Smooth muscle cell (in vitro differentiated cells): ENCODE measurements around the gene AGBL4. TPM values are rescaled to one million over a fixed set of nuclear protein-coding genes. Genes with fewer than 3 reads are reported as not detected.

Experiments
- DNase-seq: peaks from one replicate; lab custom pipeline; 2025; ENCODE audit not compliant: unreplicated experiment; lab: John Stamatoyannopoulos, UW
- H2AFZ ChIP-seq: fragments of 200-600 bp; sonication (generic); 2 replicates; pipeline ENCODE4 v1.6.0; 2016; ENCODE audit warnings: antibody characterized with exemption, low read depth, mild to moderate bottlenecking
- H3F3A ChIP-seq: fragments of 200-600 bp; sonication (generic); 2 replicates; pipeline ENCODE4 v1.6.0; 2017; ENCODE audit warnings: antibody characterized with exemption, low read depth
- H3K27ac ChIP-seq: fragments of 200-600 bp; sonication (generic); 2 replicates; pipeline ENCODE4 v1.5.1; 2016; ENCODE audit warnings: low read depth, mild to moderate bottlenecking
- H3K27me3 ChIP-seq: fragments of 200-600 bp; sonication (generic); 2 replicates; pipeline ENCODE4 v1.6.1; 2016; ENCODE audit warnings: low read depth, mild to moderate bottlenecking
- H3K36me3 ChIP-seq: fragments of 200-600 bp; sonication (generic); 2 replicates; pipeline ENCODE4 v1.5.1; 2016; ENCODE audit warnings: low read depth
- H3K4me1 ChIP-seq: fragments of 200-600 bp; sonication (generic); 2 replicates; pipeline ENCODE4 v1.5.1; 2016; ENCODE audit warnings: low read depth
- H3K4me2 ChIP-seq: fragments of 200-600 bp; sonication (generic); 2 replicates; pipeline ENCODE4 v1.6.0; 2016; ENCODE audit warnings: mild to moderate bottlenecking
- H3K4me3 ChIP-seq: fragments of 200-600 bp; sonication (generic); 2 replicates; pipeline ENCODE4 v1.5.1; 2016; ENCODE audit warnings: mild to moderate bottlenecking
- H3K79me2 ChIP-seq: fragments of 200-600 bp; sonication (generic); 2 replicates; pipeline ENCODE4 v1.6.0; 2016; ENCODE audit warnings: low read depth, mild to moderate bottlenecking
- H3K9ac ChIP-seq: fragments of 200-600 bp; sonication (generic); 2 replicates; pipeline ENCODE4 v1.6.0; 2016; ENCODE audit warnings: low read depth
- H3K9me3 ChIP-seq: fragments of 200-600 bp; sonication (generic); replicated peaks from 2 replicates; pipeline ENCODE4 v1.5.1; 2016; ENCODE audit warnings: low read depth
- H4K20me1 ChIP-seq: fragments of 200-600 bp; sonication (generic); 2 replicates; pipeline ENCODE4 v1.6.0; 2016; ENCODE audit warnings: low read depth
- WGBS: methylation state at CpG from one replicate; pipeline ENCODE4 v1.1.7; 2016; ENCODE audit warnings: low lambda C conversion rate; 5-methylcytosine and 5-hydroxymethylcytosine counted together
- polyA plus RNA-seq: library from polyadenylated mRNA; unstranded; fragments of >200 nt; fragmentation: Nextera tagmentation; extraction: Ambion mirVana; gene quantifications from 2 replicates; pipeline ENCODE4 v1.2.1, GENCODE V29; 2016
- total RNA-seq: library from RNA; depleted of rRNA; stranded (reverse); fragments of >200 nt; gene quantifications from 2 replicates; pipeline ENCODE4 v1.2.3, GENCODE V29; 2014
- TF ChIP-seq, protein P1 (sequence below): fragments of 200-600 bp; sonication (generic); IDR thresholded peaks from 2 replicates; pipeline ENCODE4 v1.5.1; 2017; ENCODE audit warnings: borderline replicate concordance, mild to moderate bottlenecking, antibody characterized with exemption; ENCODE audit not compliant: insufficient read depth, poor library complexity, severe bottlenecking

AGBL4 gene
- total and polyA plus RNA-seq, 2 experiments from 2014 or later, result 0.29 TPM; not detected in 1

DNA sequence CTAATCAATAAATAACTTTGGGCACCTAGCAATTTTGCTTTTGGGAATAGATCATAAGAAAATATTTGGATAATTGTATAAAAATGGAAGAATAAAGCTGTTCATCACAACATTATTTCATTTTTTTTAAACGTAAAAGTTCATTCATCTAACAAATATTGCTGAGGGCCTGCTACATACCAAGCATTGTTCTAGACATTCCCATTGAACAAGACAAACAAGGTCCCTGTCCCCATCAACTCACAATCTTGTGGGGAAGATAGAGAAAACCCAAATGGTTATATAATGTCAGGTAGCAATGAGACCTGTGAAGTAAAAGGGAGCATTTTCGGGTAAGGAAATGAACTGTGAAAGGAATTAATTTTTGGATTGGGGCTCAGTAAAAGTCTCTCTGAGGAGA, 1193.0 kb downstream of the AGBL4 start:
- Histone ChIP-seq H2AFZ (no peak overlapping the region), H3K4me1 (no peaks in the 10 kb centered on the region), H4K20me1 (no peaks in the 10 kb centered on the region), H3K36me3 (no peaks in the 10 kb centered on the region), H3F3A (no peaks in the 10 kb centered on the region), H3K4me3 (no peak overlapping the region), H3K9ac (no peak overlapping the region), H3K27me3 (peaks cover 12% of the 10 kb centered on the region), H3K79me2 (no peaks in the 10 kb centered on the region), H3K27ac (no peak overlapping the region), H3K4me2 (no peak overlapping the region), H3K9me3 (no peaks in the 10 kb centered on the region)
- WGBS, result 86% methylated on average over 2 of the region's 2 CpGs
- TF ChIP-seq, protein P1, sequence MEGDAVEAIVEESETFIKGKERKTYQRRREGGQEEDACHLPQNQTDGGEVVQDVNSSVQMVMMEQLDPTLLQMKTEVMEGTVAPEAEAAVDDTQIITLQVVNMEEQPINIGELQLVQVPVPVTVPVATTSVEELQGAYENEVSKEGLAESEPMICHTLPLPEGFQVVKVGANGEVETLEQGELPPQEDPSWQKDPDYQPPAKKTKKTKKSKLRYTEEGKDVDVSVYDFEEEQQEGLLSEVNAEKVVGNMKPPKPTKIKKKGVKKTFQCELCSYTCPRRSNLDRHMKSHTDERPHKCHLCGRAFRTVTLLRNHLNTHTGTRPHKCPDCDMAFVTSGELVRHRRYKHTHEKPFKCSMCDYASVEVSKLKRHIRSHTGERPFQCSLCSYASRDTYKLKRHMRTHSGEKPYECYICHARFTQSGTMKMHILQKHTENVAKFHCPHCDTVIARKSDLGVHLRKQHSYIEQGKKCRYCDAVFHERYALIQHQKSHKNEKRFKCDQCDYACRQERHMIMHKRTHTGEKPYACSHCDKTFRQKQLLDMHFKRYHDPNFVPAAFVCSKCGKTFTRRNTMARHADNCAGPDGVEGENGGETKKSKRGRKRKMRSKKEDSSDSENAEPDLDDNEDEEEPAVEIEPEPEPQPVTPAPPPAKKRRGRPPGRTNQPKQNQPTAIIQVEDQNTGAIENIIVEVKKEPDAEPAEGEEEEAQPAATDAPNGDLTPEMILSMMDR, result no peak
- no peak for DNase-seq

DNA sequence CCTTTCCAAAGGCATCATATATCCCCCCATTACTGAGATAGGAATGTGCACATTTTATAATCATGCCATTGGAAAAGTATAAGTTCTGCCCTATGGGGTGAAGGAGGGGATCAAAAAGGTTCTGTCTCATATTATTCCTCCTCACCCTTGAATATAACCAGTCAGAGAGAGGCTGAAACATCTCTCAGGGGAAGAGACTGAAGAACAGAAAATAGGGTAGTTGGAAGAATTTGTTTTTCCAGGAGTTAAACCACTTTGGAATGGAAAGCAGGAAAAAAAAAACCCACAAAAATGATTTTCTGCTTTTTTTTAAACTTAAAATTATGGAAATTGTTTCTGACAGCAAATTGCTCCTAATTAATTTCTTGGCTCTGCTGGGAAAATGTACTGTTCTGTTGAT, 1194.3 kb downstream of the AGBL4 start:
- H3K27ac ChIP-seq, result no peak overlapping the region
- no peaks in the 10 kb centered on the region for H4K20me1 ChIP-seq
- no peaks in the 10 kb centered on the region for H3K79me2 ChIP-seq
- H3K9ac ChIP-seq, result no peak overlapping the region
- DNase-seq, result no peak
- H3K9me3 ChIP-seq, result no peaks in the 10 kb centered on the region
- TF ChIP-seq, protein P1, result no peak
- no peak overlapping the region for H3K4me3 ChIP-seq
- H3K36me3 ChIP-seq, result no peaks in the 10 kb centered on the region
- H2AFZ ChIP-seq, result no peak overlapping the region
- no peak overlapping the region for H3K4me2 ChIP-seq
- H3F3A ChIP-seq, result no peaks in the 10 kb centered on the region
- peaks cover 22% of the 10 kb centered on the region for H3K27me3 ChIP-seq
- H3K4me1 ChIP-seq, result no peaks in the 10 kb centered on the region

DNA sequence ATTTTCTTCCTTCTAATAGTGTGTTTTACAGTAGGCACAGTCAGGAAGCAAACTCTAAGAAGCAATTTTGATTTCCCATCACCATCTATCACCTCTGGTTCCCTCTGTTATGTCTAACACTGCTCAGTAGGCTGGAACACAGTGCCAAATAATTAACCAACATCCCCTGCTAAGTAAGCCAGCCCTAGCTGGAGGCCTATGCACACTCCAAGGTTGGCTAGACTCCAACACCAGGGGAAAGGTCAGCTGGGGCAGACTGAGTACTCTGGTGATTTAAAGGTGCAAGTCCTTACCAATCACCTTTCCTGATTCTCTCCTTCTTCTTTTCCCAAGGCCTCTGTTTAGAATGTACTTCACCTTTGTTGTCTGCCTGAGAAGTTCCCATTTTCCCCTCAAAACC, 1200.6 kb downstream of the AGBL4 start:
- H3K9ac ChIP-seq, result no peak overlapping the region
- H3K4me1 ChIP-seq, result no peaks in the 10 kb centered on the region
- H4K20me1 ChIP-seq, result no peaks in the 10 kb centered on the region
- H3F3A ChIP-seq, result no peaks in the 10 kb centered on the region
- H3K27ac ChIP-seq, result no peak overlapping the region
- TF ChIP-seq, protein P1, result no peak
- DNase-seq, result no peak
- H3K4me2 ChIP-seq, result no peak overlapping the region
- H3K36me3 ChIP-seq, result no peaks in the 10 kb centered on the region
- H3K9me3 ChIP-seq, result no peaks in the 10 kb centered on the region
- H3K79me2 ChIP-seq, result no peaks in the 10 kb centered on the region
- peaks cover 35% of the 10 kb centered on the region for H3K27me3 ChIP-seq
- H3K4me3 ChIP-seq, result no peak overlapping the region
- H2AFZ ChIP-seq, result no peak overlapping the region

DNA sequence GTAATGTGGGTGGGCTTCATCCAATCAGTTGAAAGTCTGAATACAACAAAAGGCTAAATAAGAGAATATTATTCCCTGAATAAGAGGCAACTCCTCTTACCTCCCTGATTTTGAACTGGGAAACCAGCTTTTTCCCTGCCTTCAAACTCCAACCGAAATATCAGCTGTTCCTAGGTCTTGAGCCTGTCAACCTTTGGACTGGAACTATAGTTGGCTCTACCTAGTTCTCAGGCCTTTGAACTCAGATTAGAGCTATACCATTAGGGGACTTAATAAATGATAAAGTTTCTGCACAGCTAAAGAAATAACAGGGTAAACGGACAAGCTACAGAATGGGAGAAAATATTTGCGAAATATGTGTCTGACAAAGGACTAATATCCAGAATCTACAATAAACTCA, 1203.3 kb downstream of the AGBL4 start:
- no peaks in the 10 kb centered on the region for H3F3A ChIP-seq
- no peak for DNase-seq
- H4K20me1 ChIP-seq, result no peaks in the 10 kb centered on the region
- WGBS, result 94% methylated on average over 3 of the region's 3 CpGs
- no peak overlapping the region for H3K27ac ChIP-seq
- no peaks in the 10 kb centered on the region for H3K9me3 ChIP-seq
- TF ChIP-seq, protein P1, result no peak
- no peaks in the 10 kb centered on the region for H3K79me2 ChIP-seq
- H2AFZ ChIP-seq, result no peak overlapping the region
- no peak overlapping the region for H3K4me2 ChIP-seq
- H3K9ac ChIP-seq, result no peak overlapping the region
- peaks cover 22% of the 10 kb centered on the region for H3K27me3 ChIP-seq
- no peaks in the 10 kb centered on the region for H3K4me1 ChIP-seq
- H3K4me3 ChIP-seq, result no peak overlapping the region
- H3K36me3 ChIP-seq, result no peaks in the 10 kb centered on the region
